ENCODE results near the gene SORCS3.

SORCS3 gene

GRCh38 chr10:104850023-104850422, 208.9 kb downstream of the SORCS3 start:
- in situ Hi-C loops (cut with MboI; ENCODE audit: low pct_unique_long_range_greater_than_20kb, low sequenced_read_pairs, unreplicated experiment) = no loop called here
- no peak for TF ChIP-seq CTCF (IDR thresholded peaks at IDR 0.05; ENCODE audit: extremely low read depth, insufficient read depth, missing control alignments)
- DNase-seq (ENCODE audit: low spot score) = no peak

GRCh38 chr10:104867966-104868598, 227.0 kb downstream of the SORCS3 start:
- in situ Hi-C loops (cut with MboI; ENCODE audit: low pct_unique_long_range_greater_than_20kb, low sequenced_read_pairs, unreplicated experiment) = no loop called here
- TF ChIP-seq CTCF (IDR thresholded peaks at IDR 0.05; ENCODE audit: extremely low read depth, insufficient read depth, missing control alignments) = no peak
- DNase-seq (ENCODE audit: low spot score) = no peak

- TF ChIP-seq CTCF (IDR thresholded peaks at IDR 0.05; ENCODE audit: extremely low read depth, insufficient read depth, missing control alignments) = no peak
- in situ Hi-C loops (cut with MboI; ENCODE audit: low pct_unique_long_range_greater_than_20kb, low sequenced_read_pairs, unreplicated experiment) = no loop called here
- no peak for DNase-seq (ENCODE audit: low spot score)
Observed at GRCh38 chr10:104872691-104873090, 231.6 kb downstream of the SORCS3 start.

- DNase-seq (ENCODE audit: low spot score) = no peak
- in situ Hi-C loops (cut with MboI; ENCODE audit: low pct_unique_long_range_greater_than_20kb, low sequenced_read_pairs, unreplicated experiment) = no loop called here
- no peak for TF ChIP-seq CTCF (IDR thresholded peaks at IDR 0.05; ENCODE audit: extremely low read depth, insufficient read depth, missing control alignments)
Observed at GRCh38 chr10:104873161-104873560, 232.1 kb downstream of the SORCS3 start.

- in situ Hi-C loops (cut with MboI; ENCODE audit: low pct_unique_long_range_greater_than_20kb, low sequenced_read_pairs, unreplicated experiment) = no loop called here
- DNase-seq (ENCODE audit: low spot score) = no peak
- TF ChIP-seq CTCF (IDR thresholded peaks at IDR 0.05; ENCODE audit: extremely low read depth, insufficient read depth, missing control alignments) = no peak
Observed at GRCh38 chr10:104875561-104875960, 234.5 kb downstream of the SORCS3 start.

GRCh38 chr10:104880624-104881398, 239.7 kb downstream of the SORCS3 start:
- in situ Hi-C loops (cut with MboI; ENCODE audit: low pct_unique_long_range_greater_than_20kb, low sequenced_read_pairs, unreplicated experiment) = no loop called here
- TF ChIP-seq CTCF (IDR thresholded peaks at IDR 0.05; ENCODE audit: extremely low read depth, insufficient read depth, missing control alignments) = no peak
- DNase-seq (ENCODE audit: low spot score) = no peak
